LNCAP (cell line): ENCODE results near the gene SUDS3.

Source experiments
- TF ChIP-seq, protein P1 (sequence below): fragments of 450-650 bp; IDR thresholded peaks from 2 replicates; pipeline ENCODE4 v1.5.1; 2017; ENCODE audit warnings: mild to moderate bottlenecking

SUDS3 gene

DNA sequence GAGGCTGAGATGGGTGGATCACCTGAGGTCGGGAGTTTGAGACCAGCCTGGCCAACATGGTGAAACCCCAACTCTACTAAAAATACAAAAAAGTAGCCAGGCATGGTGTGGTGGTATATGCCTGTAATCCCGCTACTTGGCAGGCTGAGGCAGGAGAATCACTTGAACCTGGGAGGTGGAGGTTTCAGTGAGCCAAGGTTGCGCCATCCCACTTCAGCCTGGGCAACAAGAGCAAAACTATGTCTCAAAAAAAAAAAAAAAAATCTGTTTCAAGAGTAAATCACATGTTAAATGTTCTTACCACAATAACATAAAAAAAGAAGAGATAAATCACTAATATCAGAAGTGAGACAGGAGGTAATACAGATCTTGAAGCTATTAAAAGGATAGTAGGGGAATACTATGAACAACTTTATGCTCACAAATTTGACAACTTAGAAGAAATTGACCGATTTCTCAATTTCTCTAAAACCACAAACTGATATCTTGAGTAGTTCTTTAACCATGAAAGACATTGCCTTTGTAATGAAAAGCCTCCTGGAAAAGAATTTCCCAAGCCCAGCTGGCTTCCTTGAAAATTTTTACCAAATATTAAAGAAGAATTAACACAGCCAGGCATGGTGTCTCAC, 41.3 kb upstream of the SUDS3 start:
- TF ChIP-seq, protein P1, sequence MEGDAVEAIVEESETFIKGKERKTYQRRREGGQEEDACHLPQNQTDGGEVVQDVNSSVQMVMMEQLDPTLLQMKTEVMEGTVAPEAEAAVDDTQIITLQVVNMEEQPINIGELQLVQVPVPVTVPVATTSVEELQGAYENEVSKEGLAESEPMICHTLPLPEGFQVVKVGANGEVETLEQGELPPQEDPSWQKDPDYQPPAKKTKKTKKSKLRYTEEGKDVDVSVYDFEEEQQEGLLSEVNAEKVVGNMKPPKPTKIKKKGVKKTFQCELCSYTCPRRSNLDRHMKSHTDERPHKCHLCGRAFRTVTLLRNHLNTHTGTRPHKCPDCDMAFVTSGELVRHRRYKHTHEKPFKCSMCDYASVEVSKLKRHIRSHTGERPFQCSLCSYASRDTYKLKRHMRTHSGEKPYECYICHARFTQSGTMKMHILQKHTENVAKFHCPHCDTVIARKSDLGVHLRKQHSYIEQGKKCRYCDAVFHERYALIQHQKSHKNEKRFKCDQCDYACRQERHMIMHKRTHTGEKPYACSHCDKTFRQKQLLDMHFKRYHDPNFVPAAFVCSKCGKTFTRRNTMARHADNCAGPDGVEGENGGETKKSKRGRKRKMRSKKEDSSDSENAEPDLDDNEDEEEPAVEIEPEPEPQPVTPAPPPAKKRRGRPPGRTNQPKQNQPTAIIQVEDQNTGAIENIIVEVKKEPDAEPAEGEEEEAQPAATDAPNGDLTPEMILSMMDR, result no peak

DNA sequence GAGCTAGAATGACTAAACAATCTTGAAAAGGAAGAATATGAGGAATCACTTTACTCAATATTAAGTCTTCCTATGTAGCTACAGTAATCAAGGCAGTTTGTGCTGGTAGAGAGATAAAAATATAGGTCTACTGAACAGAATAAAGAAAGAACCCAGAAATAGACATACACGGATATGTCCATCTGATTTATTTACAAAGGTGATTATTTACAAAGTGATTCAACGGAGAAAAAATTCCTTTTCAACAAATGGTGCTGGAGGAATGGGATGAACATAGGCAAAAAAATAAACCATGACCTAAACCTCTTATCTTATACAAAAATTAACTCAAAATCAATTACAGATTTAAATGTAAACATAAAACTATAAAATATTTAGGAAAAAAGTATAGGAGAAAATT, 40.2 kb upstream of the SUDS3 start:
- TF ChIP-seq, protein P1, result no peak

DNA sequence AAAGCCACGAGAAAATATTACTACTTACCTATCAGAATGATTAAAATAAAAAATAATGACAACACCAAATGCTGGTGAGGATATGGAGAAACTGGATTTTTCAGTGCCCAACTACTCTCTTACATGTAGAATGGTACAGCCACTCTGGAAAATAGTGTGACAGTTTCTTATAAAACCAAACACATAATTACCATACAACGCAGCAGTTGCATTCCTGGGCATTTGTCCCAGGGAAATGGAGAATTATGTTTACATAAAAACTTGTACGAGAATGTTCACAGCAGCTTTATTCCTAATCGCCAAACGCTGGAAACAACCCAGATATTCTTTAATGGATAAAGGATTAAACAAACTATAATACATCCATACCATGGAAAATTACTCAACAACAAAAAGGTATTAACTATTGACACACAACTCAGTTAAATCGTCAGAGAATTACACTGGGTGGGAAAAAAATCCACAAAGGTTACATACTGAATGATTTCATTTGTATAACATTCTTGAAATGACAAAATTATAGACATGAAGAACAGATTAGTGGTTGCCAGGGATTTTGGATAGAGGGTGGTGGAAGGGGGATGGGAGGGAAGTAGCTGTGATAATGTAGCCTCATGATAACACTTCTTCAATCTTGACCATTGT, 39.0 kb upstream of the SUDS3 start:
- TF ChIP-seq, protein P1, result no peak

DNA sequence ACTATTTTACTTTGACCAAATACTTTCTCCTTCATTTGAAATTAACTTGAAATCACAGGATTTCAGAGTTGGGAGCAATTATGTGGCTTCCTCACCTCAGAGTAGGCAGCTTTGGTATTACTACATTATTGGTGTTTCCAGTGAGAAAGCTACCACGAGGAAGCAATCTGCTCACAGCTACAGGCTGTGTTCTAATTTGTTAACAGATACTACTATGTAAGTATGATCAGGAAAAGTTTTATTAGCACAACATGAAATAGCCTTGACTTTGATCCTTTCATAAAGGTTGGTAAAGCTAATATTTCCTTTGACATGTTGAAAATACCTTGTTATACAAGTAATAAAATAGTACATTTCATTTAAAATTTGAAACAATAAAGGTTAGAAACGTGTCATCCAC, 34.3 kb upstream of the SUDS3 start:
- TF ChIP-seq, protein P1, result no peak

DNA sequence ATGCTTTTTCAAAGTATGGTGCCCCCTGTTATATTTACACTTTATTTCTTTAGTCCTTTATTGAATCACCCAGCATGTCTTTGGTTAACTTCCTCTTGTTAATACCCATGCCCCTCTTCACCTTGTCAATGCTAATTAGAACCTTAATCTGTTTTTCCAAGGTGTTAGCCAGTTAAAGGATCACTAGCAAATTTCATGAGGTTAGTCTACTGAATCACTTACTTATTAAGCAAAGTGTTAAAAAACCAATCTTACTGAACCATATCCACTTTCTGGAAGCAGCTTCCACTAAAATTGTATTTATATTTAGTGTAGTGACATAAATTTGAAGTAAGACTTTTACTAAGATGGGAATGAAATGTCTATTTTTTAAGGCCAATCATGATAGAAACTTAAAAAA, 31.5 kb upstream of the SUDS3 start:
- TF ChIP-seq, protein P1, result no peak

DNA sequence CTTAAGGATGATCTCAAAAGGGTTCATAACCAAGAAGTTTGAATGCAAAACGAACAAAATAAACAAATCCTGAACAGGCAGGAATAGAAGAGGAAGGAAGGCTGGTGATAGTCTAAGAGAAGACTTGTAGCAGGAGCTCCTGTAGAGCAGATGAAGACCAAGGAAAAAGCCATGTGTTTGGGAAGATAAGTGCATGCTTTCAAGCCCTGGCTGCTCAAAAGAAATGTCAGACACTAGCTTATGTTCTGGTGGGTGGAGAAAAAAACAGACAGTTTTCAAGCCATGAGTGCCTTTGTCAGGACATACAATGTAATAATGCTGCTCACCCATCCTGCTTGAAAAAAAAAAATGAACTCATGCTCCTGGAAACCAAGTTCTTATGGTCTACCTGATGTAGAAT, 31.0 kb upstream of the SUDS3 start:
- TF ChIP-seq, protein P1, result no peak

DNA sequence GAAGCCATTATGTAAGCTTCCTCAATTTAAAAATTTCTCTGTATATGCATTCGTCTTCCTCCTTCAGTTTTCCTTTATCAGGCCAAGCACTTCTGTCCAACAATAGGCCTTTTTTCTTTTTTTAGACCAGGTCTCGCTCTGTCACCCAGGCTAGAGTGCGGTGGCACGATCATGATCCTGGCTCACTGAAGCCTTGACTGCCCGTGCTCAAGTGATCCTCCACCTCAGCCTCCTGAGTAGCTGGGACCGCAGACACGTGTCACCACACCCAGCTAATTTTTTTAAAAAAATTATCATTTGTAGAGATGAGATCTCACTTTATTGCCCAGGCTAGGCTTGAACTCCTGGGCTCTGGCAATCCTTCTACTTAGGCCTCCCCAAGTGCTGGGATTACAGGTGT, 29.5 kb upstream of the SUDS3 start:
- TF ChIP-seq, protein P1, result no peak

DNA sequence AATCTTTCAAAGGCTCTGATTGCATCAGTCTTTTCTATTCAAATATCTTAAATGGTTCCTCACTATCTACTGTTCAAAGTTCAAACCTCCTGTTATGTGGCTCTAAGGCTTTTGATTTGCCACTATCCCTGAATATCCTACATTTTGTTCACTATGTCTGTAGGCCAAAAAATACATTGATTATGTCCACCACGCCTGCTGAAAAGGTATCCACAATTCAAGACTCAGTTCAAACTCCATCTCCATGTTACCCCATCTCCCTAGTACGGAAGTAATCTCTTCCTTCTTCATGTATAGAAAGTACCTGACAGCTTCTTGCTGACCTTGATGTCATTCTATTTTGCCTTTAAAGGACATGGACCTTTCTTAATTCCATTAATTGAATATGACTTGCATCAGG, 28.4 kb upstream of the SUDS3 start:
- TF ChIP-seq, protein P1, result no peak
